GM10248 (cell line): ENCODE measurements around the gene SLCO4A1.

Experiments used
- CTCF ChIA-PET: fragments of 300-600 bp; sonication (Branson Sonifier 250); formaldehyde crosslinking; extraction: SDS; loops from one replicate; lab custom pipeline; 2021; ENCODE audit warnings: antibody characterized with exemption; lab: Yijun Ruan, JAX
- POLR2A ChIA-PET: fragments of 350-650 bp; sonication (Branson Sonifier 250); formaldehyde crosslinking; extraction: SDS; loops from one replicate; lab custom pipeline; 2020; ENCODE audit warnings: antibody characterized with exemption; lab: Yijun Ruan, JAX
- DNase-seq: peaks from one replicate; pipeline ENCODE4 v3.0.0; 2012; ENCODE audit errors: extremely low spot score
- TF ChIP-seq, protein P1 (sequence below): IDR thresholded peaks from 2 replicates; pipeline ENCODE4 v1.5.1; 2012; ENCODE audit warnings: mild to moderate bottlenecking, low read depth; ENCODE audit errors: extremely low read depth, missing control alignments, control extremely low read depth

SLCO4A1 gene

DNA sequence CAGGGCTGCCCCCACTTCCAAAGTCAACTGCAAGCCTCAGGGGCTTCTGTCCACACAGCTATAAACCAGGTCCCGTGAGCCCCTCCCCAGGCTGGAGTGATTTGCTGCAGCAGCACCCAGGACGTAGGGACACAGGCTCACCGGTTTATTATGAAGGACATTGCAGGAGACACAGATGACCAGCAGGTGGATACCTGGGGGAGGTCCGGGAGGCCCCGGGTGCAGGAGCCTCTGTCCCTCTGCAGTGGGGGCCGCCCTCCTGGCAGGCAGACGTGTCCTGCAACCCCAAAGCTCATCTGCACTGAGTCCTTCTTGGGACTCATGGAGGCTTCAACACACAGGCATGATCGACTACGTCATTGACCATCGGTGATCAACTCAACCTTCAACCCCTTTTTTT lies 51.8 kb downstream of the SLCO4A1 start:
- POLR2A ChIA-PET = no interaction called here
- CTCF ChIA-PET = interaction anchor here (1.0 to 1.7 kb wide), 3 partner anchors 8 to 97 kb away, joined by 3 to 6 read pairs (median 3); no protein-coding TSS in a partner anchor
- no peak for DNase-seq
- TF ChIP-seq, protein P1, sequence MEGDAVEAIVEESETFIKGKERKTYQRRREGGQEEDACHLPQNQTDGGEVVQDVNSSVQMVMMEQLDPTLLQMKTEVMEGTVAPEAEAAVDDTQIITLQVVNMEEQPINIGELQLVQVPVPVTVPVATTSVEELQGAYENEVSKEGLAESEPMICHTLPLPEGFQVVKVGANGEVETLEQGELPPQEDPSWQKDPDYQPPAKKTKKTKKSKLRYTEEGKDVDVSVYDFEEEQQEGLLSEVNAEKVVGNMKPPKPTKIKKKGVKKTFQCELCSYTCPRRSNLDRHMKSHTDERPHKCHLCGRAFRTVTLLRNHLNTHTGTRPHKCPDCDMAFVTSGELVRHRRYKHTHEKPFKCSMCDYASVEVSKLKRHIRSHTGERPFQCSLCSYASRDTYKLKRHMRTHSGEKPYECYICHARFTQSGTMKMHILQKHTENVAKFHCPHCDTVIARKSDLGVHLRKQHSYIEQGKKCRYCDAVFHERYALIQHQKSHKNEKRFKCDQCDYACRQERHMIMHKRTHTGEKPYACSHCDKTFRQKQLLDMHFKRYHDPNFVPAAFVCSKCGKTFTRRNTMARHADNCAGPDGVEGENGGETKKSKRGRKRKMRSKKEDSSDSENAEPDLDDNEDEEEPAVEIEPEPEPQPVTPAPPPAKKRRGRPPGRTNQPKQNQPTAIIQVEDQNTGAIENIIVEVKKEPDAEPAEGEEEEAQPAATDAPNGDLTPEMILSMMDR = no peak

DNA sequence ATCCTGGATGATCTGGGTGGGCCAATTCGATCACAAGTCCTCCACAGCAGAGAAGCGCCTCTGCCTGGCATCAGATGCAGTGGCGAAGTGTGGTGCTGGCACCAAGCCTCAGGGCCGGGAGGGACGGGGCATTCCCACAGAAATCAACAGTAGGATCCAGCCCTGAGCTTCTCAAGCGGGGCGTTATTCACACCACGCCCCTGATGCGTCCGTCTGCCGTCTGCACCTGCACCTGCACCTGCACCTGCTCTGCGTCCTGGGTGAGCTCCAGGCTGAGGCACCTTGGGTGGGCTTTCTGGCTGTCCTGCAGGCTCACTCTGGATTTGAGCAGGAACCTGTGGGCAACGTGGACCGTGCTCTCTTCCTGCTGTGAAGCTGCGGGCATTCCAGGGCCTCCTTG lies 52.6 kb downstream of the SLCO4A1 start:
- ChIA-PET POLR2A (no interaction called here), CTCF (interaction anchor here (1.0 to 1.7 kb wide), 2 partner anchors 9 to 17 kb away, joined by 3 to 6 read pairs; no protein-coding TSS in a partner anchor)

DNA sequence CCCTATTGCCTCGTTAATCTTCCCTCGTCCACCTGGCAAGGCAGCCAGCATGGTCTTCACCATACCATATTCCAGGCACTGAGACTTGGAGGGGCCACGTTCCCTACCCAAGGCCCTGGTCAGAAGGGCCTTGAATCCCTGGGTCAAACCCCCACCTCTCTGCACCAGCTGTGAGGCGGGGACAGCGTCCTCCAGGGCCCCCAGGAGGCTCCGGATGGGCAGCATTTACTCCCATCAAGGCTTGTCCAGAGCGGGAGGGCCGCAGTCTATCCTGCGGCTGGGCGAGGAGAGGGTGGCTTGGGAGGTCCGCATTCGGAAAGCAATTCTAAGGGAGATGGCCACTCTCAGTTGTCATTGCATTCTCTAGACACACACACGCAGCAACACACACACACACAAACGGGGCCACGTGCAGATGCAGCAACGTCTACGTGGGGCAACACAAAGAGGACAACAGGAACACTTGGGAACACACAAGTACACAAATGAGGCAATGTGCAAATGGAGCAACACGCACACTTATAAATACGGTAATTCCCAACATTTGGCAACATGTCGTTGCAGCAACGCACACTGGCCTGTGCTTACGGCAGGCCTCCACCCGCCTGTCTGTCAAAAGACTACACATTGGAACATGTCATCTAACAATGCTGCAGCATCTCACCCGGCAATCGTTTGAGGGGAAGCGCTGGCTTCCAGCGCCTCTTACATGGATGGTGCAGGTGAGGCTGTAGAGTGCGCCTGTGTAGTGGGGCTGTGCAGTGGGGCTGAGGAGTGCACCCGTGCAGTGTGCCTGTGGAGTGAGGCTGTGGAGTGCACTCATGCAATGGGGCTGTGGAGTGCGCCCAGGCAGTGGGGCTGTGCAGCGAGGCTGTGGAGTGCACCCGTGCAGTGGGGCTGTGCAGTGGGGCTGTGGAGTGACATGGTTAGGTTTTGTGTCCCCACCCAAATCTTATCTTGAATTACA lies 53.4 kb downstream of the SLCO4A1 start:
- ChIA-PET POLR2A (no interaction called here), CTCF (interaction anchor here (1.7 kb wide), 1 partner anchor 10 kb away, joined by 6 read pairs; no protein-coding TSS in a partner anchor)
- no peak for DNase-seq
- TF ChIP-seq, protein P1 = no peak

More for the DNA sequence above, 52.6 kb downstream of the SLCO4A1 start:
- TF ChIP-seq, protein P1 = no peak
- DNase-seq = no peak

DNA sequence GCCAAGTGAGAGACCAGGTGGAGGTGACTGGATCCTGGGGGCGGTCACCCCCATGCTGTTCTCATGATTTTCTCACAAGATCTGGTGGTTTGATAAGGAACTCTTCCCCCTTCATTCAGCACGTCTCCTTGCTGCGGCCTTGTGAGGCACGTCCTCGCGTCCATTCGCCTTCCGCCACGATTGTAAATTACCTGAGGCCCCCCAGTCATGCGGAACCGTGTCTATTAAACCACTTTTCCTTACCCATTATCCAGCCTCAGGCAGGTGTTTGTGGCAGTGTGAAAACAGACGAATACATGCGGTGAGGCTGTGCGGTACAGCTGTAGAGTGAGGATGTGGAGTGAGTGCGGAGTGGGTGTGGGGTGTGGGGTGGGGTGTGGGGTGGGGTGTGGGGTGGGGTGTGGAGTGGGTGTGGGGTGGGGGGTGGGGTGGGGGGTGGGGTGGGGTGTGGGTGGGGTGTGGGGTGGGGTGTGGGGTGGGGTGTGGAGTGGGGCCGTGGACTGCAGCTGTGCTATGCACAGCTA lies 54.2 kb downstream of the SLCO4A1 start:
- ChIA-PET POLR2A (no interaction called here), CTCF (no interaction called here)
- no peak for DNase-seq
- TF ChIP-seq, protein P1 = no peak

- no peak for DNase-seq
- CTCF ChIA-PET = no interaction called here
- POLR2A ChIA-PET = no interaction called here
- TF ChIP-seq, protein P1 = no peak
These were observed 54.7 kb downstream of the SLCO4A1 start for GRCh38 chr20:62696989-62697388.

DNA sequence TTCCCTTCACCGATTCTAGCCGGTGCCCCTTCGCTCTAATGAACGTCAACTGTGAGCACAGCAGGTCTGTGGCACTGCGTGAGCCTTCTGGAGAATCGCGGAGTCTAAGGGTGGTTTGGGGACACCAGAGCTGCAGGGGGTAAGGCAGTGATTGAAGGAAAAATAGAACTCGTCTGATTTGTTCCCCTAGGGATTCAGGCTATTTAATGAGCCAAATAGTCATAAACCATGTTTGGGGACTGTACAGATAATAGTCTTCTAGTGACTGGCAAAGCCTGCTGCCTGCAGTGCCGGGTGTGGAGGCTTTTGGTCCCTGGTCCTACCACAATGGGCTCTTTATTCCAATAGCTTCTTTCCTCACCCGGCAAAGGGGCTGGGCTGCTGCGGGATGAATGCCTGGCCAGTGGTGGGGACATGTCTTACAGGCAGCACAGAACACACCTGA lies 55.2 kb downstream of the SLCO4A1 start:
- TF ChIP-seq, protein P1 = no peak
- CTCF ChIA-PET = no interaction called here
- POLR2A ChIA-PET = no interaction called here
- DNase-seq = no peak
